Measurements from ENCODE around the gene AAMDC.
A peak's percentile ranks its signal among the peaks of the same experiment; 100 is the strongest.
"Not testable (repeated sequence)": the region's sequence is repeated elsewhere in the genome, so short reads cannot be mapped to it uniquely, and the experiment has no call there.

AAMDC gene

GRCh38 chr11:77878247-77878646, 57.3 kb downstream of the AAMDC start:
- not testable (repeated sequence) for H3K4me2 ChIP-seq (ENCODE audit: low read length, poor library complexity, severe bottlenecking); H4K8ac ChIP-seq (ENCODE audit: low read length); H3K79me1 ChIP-seq (replicated peaks; ENCODE audit: low read length, poor library complexity, severe bottlenecking); H3K4ac ChIP-seq (ENCODE audit: low read depth in 1 of 2, low read length in 2 of 2); H3K27me3 ChIP-seq (ENCODE audit: control insufficient read depth in 1 of 2, insufficient read depth in 1 of 2, low read length in 2 of 2); H3K18ac ChIP-seq (ENCODE audit: low read depth in 1 of 2, low read length in 2 of 2); H4K91ac ChIP-seq (ENCODE audit: low read length); H2BK120ac ChIP-seq (ENCODE audit: low read depth, low read length); H2BK15ac ChIP-seq (ENCODE audit: low read depth, poor library complexity, severe bottlenecking); H2AK5ac ChIP-seq (ENCODE audit: low read length, severe bottlenecking); H2AFZ ChIP-seq (ENCODE audit: low read depth, low read length); H3K14ac ChIP-seq (ENCODE audit: low read length in 2 of 2); H3K23ac ChIP-seq (ENCODE audit: low read length in 2 of 2); H3K9me3 ChIP-seq (ENCODE audit: control insufficient read depth, low read length); H2BK12ac ChIP-seq (ENCODE audit: low read length in 2 of 2); H3K4me3 ChIP-seq (ENCODE audit: insufficient read depth in 1 of 2, low read depth in 1 of 2, low read length in 2 of 2); H2BK5ac ChIP-seq (ENCODE audit: low read depth, low read length, poor library complexity, severe bottlenecking)
- DNase-seq = peak; percentile 87
- Histone ChIP-seq H3K27ac (ENCODE audit: low read length, poor library complexity, severe bottlenecking) (peak overlapping the region; percentile 68), H3K9ac (ENCODE audit: low read length) (peak overlapping the region; percentile 17), H3K36me3 (ENCODE audit: control insufficient read depth in 1 of 2, insufficient read depth in 2 of 2, low read depth in 1 of 2, low read length in 2 of 2) (peaks cover 25 to 71% of the 10 kb centered on the region in 2 experiments), H3K4me1 (ENCODE audit: control insufficient read depth, insufficient read depth, low read depth, low read length) (peaks cover 11% of the 10 kb centered on the region)
- WGBS = 23% methylated on average over 4 of the region's 4 CpGs

GRCh38 chr11:77879218-77879617, 58.3 kb downstream of the AAMDC start:
- H3K9ac ChIP-seq (ENCODE audit: low read length) = no peak overlapping the region
- no peak overlapping the region for H2BK120ac ChIP-seq (ENCODE audit: low read depth, low read length)
- no peak overlapping the region for H3K18ac ChIP-seq (ENCODE audit: low read depth in 1 of 2, low read length in 2 of 2)
- 89% methylated on average over 3 of the region's 3 CpGs for WGBS
- H3K79me1 ChIP-seq (replicated peaks; ENCODE audit: low read length, poor library complexity, severe bottlenecking) = peaks cover 10% of the 10 kb centered on the region
- no peaks in the 10 kb centered on the region for H3K27me3 ChIP-seq (ENCODE audit: control insufficient read depth in 1 of 2, insufficient read depth in 1 of 2, low read length in 2 of 2)
- H3K4ac ChIP-seq (ENCODE audit: low read depth in 1 of 2, low read length in 2 of 2) = no peak overlapping the region
- DNase-seq = peak; percentile 30
- H3K4me2 ChIP-seq (ENCODE audit: low read length, poor library complexity, severe bottlenecking) = no peak overlapping the region
- H3K36me3 ChIP-seq (ENCODE audit: control insufficient read depth in 1 of 2, insufficient read depth in 2 of 2, low read depth in 1 of 2, low read length in 2 of 2) = peaks cover 28 to 70% of the 10 kb centered on the region in 2 experiments
- H3K4me1 ChIP-seq (ENCODE audit: control insufficient read depth, insufficient read depth, low read depth, low read length) = peaks cover 11% of the 10 kb centered on the region
- H3K9me3 ChIP-seq (ENCODE audit: control insufficient read depth, low read length) = no peaks in the 10 kb centered on the region
- peak overlapping the region in 1 of 2 experiments; percentile 21 for H2BK12ac ChIP-seq (ENCODE audit: low read length in 2 of 2)
- no peak overlapping the region for H3K23ac ChIP-seq (ENCODE audit: low read length in 2 of 2)
- no peak overlapping the region for H2AK5ac ChIP-seq (ENCODE audit: low read length, severe bottlenecking)
- no peak overlapping the region for H3K27ac ChIP-seq (ENCODE audit: low read length, poor library complexity, severe bottlenecking)
- no peak overlapping the region for H3K14ac ChIP-seq (ENCODE audit: low read length in 2 of 2)
- H3K4me3 ChIP-seq (ENCODE audit: insufficient read depth in 1 of 2, low read depth in 1 of 2, low read length in 2 of 2) = peak overlapping the region in 1 of 2 experiments; percentile 35
- no peak overlapping the region for H2BK5ac ChIP-seq (ENCODE audit: low read depth, low read length, poor library complexity, severe bottlenecking)
- H2BK15ac ChIP-seq (ENCODE audit: low read depth, poor library complexity, severe bottlenecking) = no peak overlapping the region
- no peak overlapping the region for H4K91ac ChIP-seq (ENCODE audit: low read length)
- H4K8ac ChIP-seq (ENCODE audit: low read length) = no peak overlapping the region
- H2AFZ ChIP-seq (ENCODE audit: low read depth, low read length) = no peak overlapping the region

- no peak overlapping the region for H3K4me3 ChIP-seq (ENCODE audit: insufficient read depth in 1 of 2, low read depth in 1 of 2, low read length in 2 of 2)
- WGBS = 96% methylated on average over 3 of the region's 3 CpGs
These were observed 61.5 kb downstream of the AAMDC start for GRCh38 chr11:77882396-77882795.

GRCh38 chr11:77883775-77884174, 62.8 kb downstream of the AAMDC start:
- no peak overlapping the region for H4K8ac ChIP-seq (ENCODE audit: low read length)
- peak overlapping the region; percentile 39 for H2BK120ac ChIP-seq (ENCODE audit: low read depth, low read length)
- H3K23ac ChIP-seq (ENCODE audit: low read length in 2 of 2) = no peak overlapping the region
- no peak overlapping the region for H2AK5ac ChIP-seq (ENCODE audit: low read length, severe bottlenecking)
- H4K91ac ChIP-seq (ENCODE audit: low read length) = no peak overlapping the region
- no peaks in the 10 kb centered on the region for H3K27me3 ChIP-seq (ENCODE audit: control insufficient read depth in 1 of 2, insufficient read depth in 1 of 2, low read length in 2 of 2)
- H3K9ac ChIP-seq (ENCODE audit: low read length) = no peak overlapping the region
- H3K4ac ChIP-seq (ENCODE audit: low read depth in 1 of 2, low read length in 2 of 2) = peak overlapping the region in 1 of 2 experiments; percentile 24
- no peak overlapping the region for H3K4me3 ChIP-seq (ENCODE audit: insufficient read depth in 1 of 2, low read depth in 1 of 2, low read length in 2 of 2)
- no peak overlapping the region for H3K18ac ChIP-seq (ENCODE audit: low read depth in 1 of 2, low read length in 2 of 2)
- no peak overlapping the region for H2BK15ac ChIP-seq (ENCODE audit: low read depth, poor library complexity, severe bottlenecking)
- H2BK5ac ChIP-seq (ENCODE audit: low read depth, low read length, poor library complexity, severe bottlenecking) = no peak overlapping the region
- H3K14ac ChIP-seq (ENCODE audit: low read length in 2 of 2) = no peak overlapping the region
- H3K9me3 ChIP-seq (ENCODE audit: control insufficient read depth, low read length) = no peaks in the 10 kb centered on the region
- no peak overlapping the region for H3K27ac ChIP-seq (ENCODE audit: low read length, poor library complexity, severe bottlenecking)
- peaks cover 9% of the 10 kb centered on the region for H3K4me1 ChIP-seq (ENCODE audit: control insufficient read depth, insufficient read depth, low read depth, low read length)
- H3K36me3 ChIP-seq (ENCODE audit: control insufficient read depth in 1 of 2, insufficient read depth in 2 of 2, low read depth in 1 of 2, low read length in 2 of 2) = peaks cover 14 to 42% of the 10 kb centered on the region in 2 experiments
- 86% methylated on average over 5 of the region's 5 CpGs for WGBS
- H3K79me1 ChIP-seq (replicated peaks; ENCODE audit: low read length, poor library complexity, severe bottlenecking) = peaks cover 16% of the 10 kb centered on the region
- H2BK12ac ChIP-seq (ENCODE audit: low read length in 2 of 2) = peak overlapping the region in 1 of 2 experiments; percentile 37
- H2AFZ ChIP-seq (ENCODE audit: low read depth, low read length) = no peak overlapping the region
- DNase-seq = peak; percentile 78
- H3K4me2 ChIP-seq (ENCODE audit: low read length, poor library complexity, severe bottlenecking) = no peak overlapping the region

More at GRCh38 chr11:77882396-77882795, 61.5 kb downstream of the AAMDC start:
- DNase-seq = no peak
- H2BK5ac ChIP-seq (ENCODE audit: low read depth, low read length, poor library complexity, severe bottlenecking) = no peak overlapping the region
- H3K36me3 ChIP-seq (ENCODE audit: control insufficient read depth in 1 of 2, insufficient read depth in 2 of 2, low read depth in 1 of 2, low read length in 2 of 2) = peaks cover 15 to 48% of the 10 kb centered on the region in 2 experiments
- H2BK120ac ChIP-seq (ENCODE audit: low read depth, low read length) = no peak overlapping the region
- H3K4me1 ChIP-seq (ENCODE audit: control insufficient read depth, insufficient read depth, low read depth, low read length) = peaks cover 11% of the 10 kb centered on the region
- no peak overlapping the region for H4K8ac ChIP-seq (ENCODE audit: low read length)
- H2AK5ac ChIP-seq (ENCODE audit: low read length, severe bottlenecking) = no peak overlapping the region
- no peak overlapping the region for H2BK15ac ChIP-seq (ENCODE audit: low read depth, poor library complexity, severe bottlenecking)
- no peak overlapping the region for H2BK12ac ChIP-seq (ENCODE audit: low read length in 2 of 2)
- H3K9ac ChIP-seq (ENCODE audit: low read length) = no peak overlapping the region
- H3K9me3 ChIP-seq (ENCODE audit: control insufficient read depth, low read length) = no peaks in the 10 kb centered on the region
- H4K91ac ChIP-seq (ENCODE audit: low read length) = no peak overlapping the region
- H3K23ac ChIP-seq (ENCODE audit: low read length in 2 of 2) = no peak overlapping the region
- no peaks in the 10 kb centered on the region for H3K27me3 ChIP-seq (ENCODE audit: control insufficient read depth in 1 of 2, insufficient read depth in 1 of 2, low read length in 2 of 2)
- no peak overlapping the region for H3K4ac ChIP-seq (ENCODE audit: low read depth in 1 of 2, low read length in 2 of 2)
- H3K18ac ChIP-seq (ENCODE audit: low read depth in 1 of 2, low read length in 2 of 2) = no peak overlapping the region
- no peak overlapping the region for H3K4me2 ChIP-seq (ENCODE audit: low read length, poor library complexity, severe bottlenecking)
- H3K27ac ChIP-seq (ENCODE audit: low read length, poor library complexity, severe bottlenecking) = no peak overlapping the region
- H3K79me1 ChIP-seq (replicated peaks; ENCODE audit: low read length, poor library complexity, severe bottlenecking) = peaks cover 16% of the 10 kb centered on the region
- H3K14ac ChIP-seq (ENCODE audit: low read length in 2 of 2) = no peak overlapping the region
- no peak overlapping the region for H2AFZ ChIP-seq (ENCODE audit: low read depth, low read length)

Data from mesenchymal stem cell (in vitro differentiated cells and primary cell).